ENCODE results near the gene BAK1. TPM values are rescaled to one million over a fixed set of nuclear protein-coding genes. Genes with fewer than 3 reads are reported as not detected.
"Not testable (repeated sequence)": the region's sequence is repeated elsewhere in the genome, so short reads cannot be mapped to it uniquely, and the experiment has no call there.

Gene BAK1
- total RNA-seq, 6 donors from 2014 or later, result 9.2 to 23.5 (median 13.7) TPM

DNA sequence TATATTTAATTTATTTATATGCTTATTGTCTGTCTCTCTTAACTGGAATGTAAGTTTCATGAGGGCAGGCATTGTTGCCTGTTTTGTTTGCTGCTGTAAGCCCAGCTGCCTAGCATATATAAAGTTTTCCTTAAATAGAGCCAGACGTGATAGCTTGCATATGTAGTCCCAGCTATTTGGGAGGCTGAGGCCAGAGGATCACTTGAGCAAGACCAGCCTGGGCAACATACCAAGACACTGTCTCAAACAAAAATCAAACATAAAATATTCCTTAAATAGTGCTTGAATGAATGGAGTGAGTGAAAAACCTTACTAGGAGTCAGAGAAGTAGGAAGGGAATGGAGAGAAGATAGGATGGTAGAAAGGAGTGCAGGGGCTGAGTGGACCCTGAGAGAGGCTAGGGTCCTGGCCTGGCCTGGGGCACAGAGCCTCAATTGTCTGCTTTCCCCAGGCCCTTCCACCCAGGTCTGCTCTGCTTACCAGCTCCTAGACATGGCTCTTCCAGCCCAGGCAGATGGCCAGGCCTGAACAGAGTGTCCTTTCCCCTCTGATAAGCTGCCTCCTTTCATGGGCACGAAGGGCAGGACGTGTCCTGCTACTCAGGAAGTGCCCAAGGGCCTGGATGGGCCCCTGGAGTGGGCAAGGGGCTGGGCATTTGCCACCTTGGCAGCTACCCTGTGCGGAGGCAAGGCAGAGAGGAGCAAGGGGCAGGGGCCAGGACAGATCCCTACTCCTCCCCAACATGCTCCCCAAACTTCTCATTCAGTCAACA, 17.7 kb upstream of the BAK1 start:
- Histone ChIP-seq H3K27ac (peak overlapping the region in 3 of 4 donors; percentile 35 to 58 (median 42)), H3K4me3 (no peak overlapping the region), H3K36me3 (no peaks in the 10 kb centered on the region), H3K27me3 (no peaks in the 10 kb centered on the region), H3K4me1 (peaks cover 5 to 11% (median 7%) of the 10 kb centered on the region in 4 donors), H3K9me3 (no peaks in the 10 kb centered on the region)
- DNase-seq, result peak in 1 of 2 donors; percentile 47
- no peak for ATAC-seq (ENCODE audit: low FRiP score in 2 of 2)
- TF ChIP-seq POLR2A (IDR thresholded peaks at IDR 0.05) (no peak), POLR2AphosphoS5 (IDR thresholded peaks at IDR 0.05) (no peak), EP300 (IDR thresholded peaks at IDR 0.05) (no peak)
- TF ChIP-seq, protein P1, sequence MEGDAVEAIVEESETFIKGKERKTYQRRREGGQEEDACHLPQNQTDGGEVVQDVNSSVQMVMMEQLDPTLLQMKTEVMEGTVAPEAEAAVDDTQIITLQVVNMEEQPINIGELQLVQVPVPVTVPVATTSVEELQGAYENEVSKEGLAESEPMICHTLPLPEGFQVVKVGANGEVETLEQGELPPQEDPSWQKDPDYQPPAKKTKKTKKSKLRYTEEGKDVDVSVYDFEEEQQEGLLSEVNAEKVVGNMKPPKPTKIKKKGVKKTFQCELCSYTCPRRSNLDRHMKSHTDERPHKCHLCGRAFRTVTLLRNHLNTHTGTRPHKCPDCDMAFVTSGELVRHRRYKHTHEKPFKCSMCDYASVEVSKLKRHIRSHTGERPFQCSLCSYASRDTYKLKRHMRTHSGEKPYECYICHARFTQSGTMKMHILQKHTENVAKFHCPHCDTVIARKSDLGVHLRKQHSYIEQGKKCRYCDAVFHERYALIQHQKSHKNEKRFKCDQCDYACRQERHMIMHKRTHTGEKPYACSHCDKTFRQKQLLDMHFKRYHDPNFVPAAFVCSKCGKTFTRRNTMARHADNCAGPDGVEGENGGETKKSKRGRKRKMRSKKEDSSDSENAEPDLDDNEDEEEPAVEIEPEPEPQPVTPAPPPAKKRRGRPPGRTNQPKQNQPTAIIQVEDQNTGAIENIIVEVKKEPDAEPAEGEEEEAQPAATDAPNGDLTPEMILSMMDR (IDR thresholded peaks at IDR 0.05), result no peak
- WGBS, 2 donors, result 42 to 45% methylated on average over 2 to 4 of the region's 4 CpGs

DNA sequence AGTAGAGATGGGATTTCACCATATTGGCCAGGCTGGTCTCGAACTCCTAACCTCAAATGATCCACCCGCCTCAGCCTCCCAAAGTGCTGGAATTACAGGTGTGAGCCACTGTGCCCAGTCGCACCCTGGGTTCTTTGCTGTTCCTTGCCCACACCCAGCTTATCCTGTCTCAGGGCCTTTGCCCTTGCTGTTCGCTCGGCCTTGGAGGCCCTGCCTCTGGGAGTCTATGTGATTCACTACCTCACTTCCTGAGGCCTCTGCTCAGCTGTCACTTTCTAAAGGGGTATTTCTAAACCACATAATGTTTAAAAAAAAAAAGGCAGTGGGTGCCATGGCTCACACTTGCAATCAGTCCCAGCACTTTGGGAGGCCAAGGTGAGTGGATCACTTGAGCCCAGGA, 16.8 kb upstream of the BAK1 start:
- not testable (repeated sequence) for H3K4me3 ChIP-seq; ATAC-seq (ENCODE audit: low FRiP score in 2 of 2)

DNA sequence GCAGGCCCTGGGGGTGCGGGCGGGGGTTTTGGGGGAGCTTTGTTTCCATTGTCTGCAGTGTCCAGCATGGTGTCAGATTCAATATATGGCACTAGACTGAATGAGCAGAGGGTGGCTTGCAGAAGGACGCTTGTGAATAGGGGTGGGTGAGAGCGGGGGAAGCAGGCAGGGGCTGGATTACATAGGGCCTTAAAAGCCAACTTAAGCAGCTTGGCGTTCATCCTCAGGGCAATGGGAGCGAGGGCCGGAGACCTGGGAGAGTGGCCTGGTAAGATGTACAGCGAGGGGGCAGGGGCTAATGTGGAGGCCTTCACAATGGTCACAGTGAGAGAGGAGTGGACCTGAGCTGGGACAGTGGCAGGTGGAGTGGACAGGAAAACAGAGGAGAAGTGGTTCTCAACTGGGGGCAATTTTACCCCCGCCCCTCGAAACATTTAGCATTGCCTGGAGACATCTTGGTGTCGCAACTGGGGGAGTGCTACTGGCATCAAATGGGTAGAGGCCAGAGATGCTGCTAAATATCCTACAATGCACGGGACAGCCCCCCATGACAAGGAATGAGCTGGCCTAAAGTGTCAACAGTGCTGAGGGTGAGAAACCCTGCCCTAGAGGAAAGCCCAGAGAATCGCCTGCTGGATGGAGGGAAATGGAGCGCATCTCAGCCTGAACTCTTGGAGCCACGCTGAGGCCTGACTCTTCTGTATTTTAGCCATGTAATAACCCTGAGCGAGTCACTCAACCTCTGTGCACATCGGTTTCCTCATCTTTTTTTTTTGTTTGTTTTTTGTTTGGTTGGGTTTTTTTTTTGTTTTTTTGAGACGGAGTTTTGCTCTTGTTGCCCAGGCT, 15.1 kb upstream of the BAK1 start:
- no peaks in the 10 kb centered on the region for H3K9me3 ChIP-seq
- H3K27me3 ChIP-seq, result no peaks in the 10 kb centered on the region
- H3K27ac ChIP-seq, result no peak overlapping the region
- no peak for DNase-seq
- H3K4me1 ChIP-seq, result peaks cover 18 to 24% (median 22%) of the 10 kb centered on the region in 4 donors
- ATAC-seq (ENCODE audit: low FRiP score in 2 of 2), result no peak
- TF ChIP-seq POLR2AphosphoS5 (IDR thresholded peaks at IDR 0.05) (no peak), POLR2A (IDR thresholded peaks at IDR 0.05) (no peak), EP300 (IDR thresholded peaks at IDR 0.05) (no peak)
- TF ChIP-seq, protein P1 (IDR thresholded peaks at IDR 0.05), result no peak
- H3K36me3 ChIP-seq, result no peaks in the 10 kb centered on the region
- H3K4me3 ChIP-seq, result no peak overlapping the region
- 91 to 96% methylated on average over 18 of the region's 18 CpGs for WGBS, 2 donors

More for the DNA sequence above, 16.8 kb upstream of the BAK1 start:
- H3K36me3 ChIP-seq, DNase-seq, H3K27ac ChIP-seq, H3K9me3 ChIP-seq, H3K27me3 ChIP-seq: not testable (repeated sequence)
- 59 to 83% methylated on average over 5 of the region's 5 CpGs for WGBS, 2 donors
- H3K4me1 ChIP-seq, result peaks cover 5 to 15% (median 8%) of the 10 kb centered on the region in 4 donors

DNA sequence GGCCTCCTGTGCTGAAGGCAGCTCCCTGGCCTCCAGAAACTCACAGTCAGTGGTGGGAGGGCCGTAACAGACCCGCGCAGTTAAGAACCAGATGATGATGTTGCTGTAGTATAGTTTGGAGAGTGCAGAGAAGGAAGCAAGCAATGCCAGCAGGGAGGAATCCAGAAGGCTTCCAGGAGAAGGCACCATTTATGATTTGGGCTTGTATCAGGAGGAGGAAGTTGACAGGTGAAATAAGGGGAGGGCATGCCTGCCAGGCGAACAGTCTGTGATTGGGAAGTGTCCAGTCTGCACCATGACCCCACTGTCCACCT, 13.3 kb upstream of the BAK1 start:
- ATAC-seq (ENCODE audit: low FRiP score in 2 of 2) (no peak), DNase-seq (no peak)
- peak overlapping the region in 1 of 4 donors; percentile 52 for H3K27ac ChIP-seq
- no peaks in the 10 kb centered on the region for H3K36me3 ChIP-seq
- H3K4me1 ChIP-seq, result peaks cover 30 to 40% (median 37%) of the 10 kb centered on the region in 4 donors
- H3K9me3 ChIP-seq, result no peaks in the 10 kb centered on the region
- WGBS, 2 donors, result 36 to 65% methylated on average over 4 of the region's 4 CpGs
- no peak for TF ChIP-seq EP300 (IDR thresholded peaks at IDR 0.05)
- TF ChIP-seq, protein P1 (IDR thresholded peaks at IDR 0.05), result no peak
- no peak for TF ChIP-seq POLR2AphosphoS5 (IDR thresholded peaks at IDR 0.05)
- TF ChIP-seq POLR2A (IDR thresholded peaks at IDR 0.05), result no peak
- peak overlapping the region in 2 of 4 donors; percentile 22 to 38 for H3K4me3 ChIP-seq
- H3K27me3 ChIP-seq, result no peaks in the 10 kb centered on the region

Measured in upper lobe of left lung (tissue), 6 donors.